GM12878 (cell line): ENCODE data around the gene ABCC5. TPM values are rescaled to one million over a fixed set of nuclear protein-coding genes. Genes with fewer than 3 reads are reported as not detected.

Source experiments
- ATAC-seq: fragments of 200-7000 bp; cut with Tn5 transposase; 3 replicates; pipeline ENCODE4 v1.9.1; 2020; ENCODE audit warnings: mild to moderate bottlenecking, moderate library complexity
- BruUV-seq: library from RNA; stranded (reverse); fragments of 400-500 nt; replicated peaks from 2 replicates; lab custom pipeline; 2021; lab: Mats Ljungman, UMichigan
- CTCF ChIA-PET: fragments of 300-600 bp; sonication (Branson Sonifier 250); formaldehyde crosslinking; extraction: SDS; loops from one replicate; lab custom pipeline; 2021; ENCODE audit warnings: inconsistent platforms; lab: Yijun Ruan, JAX
- POLR2A ChIA-PET: fragments of 350-600 bp; formaldehyde crosslinking; extraction: SDS; loops from one replicate; lab custom pipeline; 2021; ENCODE audit warnings: inconsistent platforms; lab: Charles Lee
- RAD21 ChIA-PET: fragments of 300-600 bp; sonication (Branson Sonifier 250); formaldehyde crosslinking; loops from one replicate; lab custom pipeline; 2023; ENCODE audit warnings: antibody characterized with exemption; ENCODE audit not compliant: unreplicated experiment; lab: Charles Lee
- SMC1A ChIA-PET: fragments of 300-600 bp; sonication (Branson Sonifier 250); formaldehyde crosslinking; loops from one replicate; lab custom pipeline; 2023; ENCODE audit not compliant: unreplicated experiment, uncharacterized antibody; lab: Charles Lee
- DNase-seq: peaks from one replicate; pipeline ENCODE4 v3.0.0-alpha.2; 2011; ENCODE audit warnings: low read depth, low spot score
- FAIRE-seq: peaks from 3 replicates; lab custom pipeline; 2011; peaks lifted over from hg19 to GRCh38; lab: Jason Lieb, UNC
- H2AFZ ChIP-seq: 2 replicates; pipeline ENCODE4 v1.6.0; 2011; ENCODE audit warnings: low read depth, low read length, control low read depth; ENCODE audit not compliant: control insufficient read depth
- H3K27ac ChIP-seq: 2 replicates; pipeline ENCODE4 v1.5.1; 2011; ENCODE audit warnings: control low read depth; ENCODE audit not compliant: control insufficient read depth, insufficient read depth
- H3K27me3 ChIP-seq, 2 experiments: replicated peaks in 1 of 2; 2 replicates each; pipeline versions ENCODE4 v1.6.0 to v1.6.1; 2011; ENCODE audit warnings: low read length in 1 of 2; ENCODE audit not compliant: control insufficient read depth in 2 of 2, insufficient read depth in 2 of 2
- H3K36me3 ChIP-seq, 2 experiments: 2 replicates each; pipeline ENCODE4 v1.5.1; 2011; ENCODE audit warnings: low read length in 1 of 2; ENCODE audit not compliant: control insufficient read depth in 2 of 2, insufficient read depth in 2 of 2
- H3K4me1 ChIP-seq: 2 replicates; pipeline ENCODE4 v1.6.1; 2011; ENCODE audit warnings: mild to moderate bottlenecking, low read length, moderate library complexity, mixed read lengths; ENCODE audit not compliant: control insufficient read depth, insufficient read depth
- H3K4me2 ChIP-seq: 2 replicates; pipeline ENCODE4 v1.6.0; 2011; ENCODE audit warnings: control low read depth; ENCODE audit not compliant: control insufficient read depth, insufficient read depth
- H3K4me3 ChIP-seq: fragments of 200-600 bp; sonication (generic); 2 replicates; pipeline ENCODE4 v1.5.1; 2016
- H3K79me2 ChIP-seq: 2 replicates; pipeline ENCODE4 v1.6.0; 2011; ENCODE audit warnings: low read length; ENCODE audit not compliant: control insufficient read depth, insufficient read depth
- H3K9ac ChIP-seq: 2 replicates; pipeline ENCODE4 v1.8.0; 2011; ENCODE audit warnings: low read length, control low read depth, mixed read lengths; ENCODE audit not compliant: control insufficient read depth, insufficient read depth
- H3K9me3 ChIP-seq: replicated peaks from 3 replicates; pipeline ENCODE4 v1.5.1; 2011; ENCODE audit warnings: mild to moderate bottlenecking, low read length; ENCODE audit not compliant: control insufficient read depth, insufficient read depth
- H4K20me1 ChIP-seq: 2 replicates; pipeline ENCODE4 v1.6.0; 2011; ENCODE audit not compliant: control insufficient read depth, insufficient read depth
- BHLHE40 ChIP-seq, 2 experiments: fragments of 450-650 bp in 1 of 2; IDR thresholded peaks; 2 replicates each; pipeline ENCODE4 v1.6.1; 2011 to 2017; ENCODE audit warnings: low read depth in 2 of 2, borderline replicate concordance in 1 of 2, improper control_type of control experiment in 1 of 2, low read length in 1 of 2, mild to moderate bottlenecking in 1 of 2
- CREB1 ChIP-seq: IDR thresholded peaks from 2 replicates; pipeline ENCODE4 v1.6.1; 2012; ENCODE audit warnings: low read depth, mild to moderate bottlenecking, inconsistent platforms
- EGR1 ChIP-seq, 2 experiments: IDR thresholded peaks; 1 replicate in 1 of 2; 2 replicates in 1 of 2; pipeline ENCODE4 v1.6.1; 2011 to 2012; ENCODE audit warnings: low read depth in 2 of 2, low read length in 2 of 2, borderline replicate concordance in 1 of 2, mild to moderate bottlenecking in 1 of 2, moderate library complexity in 1 of 2
- HDGF ChIP-seq: fragments of 450-650 bp; IDR thresholded peaks from 2 replicates; pipeline ENCODE4 v1.6.1; 2016; ENCODE audit warnings: antibody characterized with exemption
- NFYA ChIP-seq: IDR thresholded peaks from 2 replicates; pipeline ENCODE4 v1.6.1; 2011; ENCODE audit warnings: low read depth, mild to moderate bottlenecking, low read length, improper control_type of control experiment, borderline replicate concordance
- USF1 ChIP-seq: IDR thresholded peaks from 2 replicates; pipeline ENCODE4 v1.6.1; 2011; ENCODE audit warnings: borderline replicate concordance, low read depth, mild to moderate bottlenecking, moderate library complexity, mixed read lengths, low read length; ENCODE audit not compliant: insufficient read depth; ENCODE audit errors: extremely low read length
- USF2 ChIP-seq: IDR thresholded peaks from 2 replicates; pipeline ENCODE4 v1.6.1; 2011; ENCODE audit warnings: low read depth, low read length, improper control_type of control experiment, borderline replicate concordance
- ZBTB40 ChIP-seq: fragments of 450-650 bp; IDR thresholded peaks from 2 replicates; pipeline ENCODE4 v1.6.1; 2016; ENCODE audit warnings: mild to moderate bottlenecking, moderate library complexity, borderline replicate concordance
- ZNF274 ChIP-seq: IDR thresholded peaks from one replicate; pipeline ENCODE4 v1.8.0; 2011; ENCODE audit not compliant: insufficient read length, insufficient read depth
- WGBS: methylation state at CpG from one replicate; pipeline ENCODE4 v1.1.6; 2016; ENCODE audit warnings: low lambda C conversion rate; ENCODE audit not compliant: insufficient replicate concordance, insufficient coverage; ENCODE audit errors: missing lambda C conversion rate; 5-methylcytosine and 5-hydroxymethylcytosine counted together
- in situ Hi-C: fragments of 300-500 bp; cut with MboI; formaldehyde crosslinking; loops from 9 replicates; pipeline ENCODE4 v1.14.3; 2018; ENCODE audit warnings: mixed read lengths
- intact Hi-C: fragments of 100-400 bp; cut with micrococcal nuclease; formaldehyde crosslinking; loops from one replicate; pipeline ENCODE4 v1.14.2; 2022; ENCODE audit not compliant: unreplicated experiment
- polyA plus RNA-seq, 11 experiments: library from polyadenylated mRNA; depleted of rRNA in 4 of 11; unstranded in 6 of 11; stranded (reverse) in 5 of 11; fragments of >200 nt; fragmentation: Nextera tagmentation in 4 of 11; fragmentation: Illumina TruSeq in 1 of 11; extraction: Ambion mirVana in 4 of 11; extraction: Trizol in 1 of 11; gene quantifications; 1 replicate in 1 of 11; 2 replicates in 10 of 11; pipeline versions ENCODE4 v1.2.1 to v1.2.3, GENCODE V29; 2011 to 2016; ENCODE audit warnings: inconsistent platforms in 2 of 11, missing spikeins in 2 of 11, low read depth in 1 of 11
- total RNA-seq, 4 experiments: library from RNA; depleted of rRNA in 3 of 4; stranded (reverse); fragments of >200 nt in 3 of 4; fragmentation: Illumina TruSeq in 1 of 4; extraction: Trizol in 1 of 4; gene quantifications; 2 replicates each; pipeline versions ENCODE4 v1.2.1 to v1.2.3, GENCODE V29; 2013 to 2021
- TF ChIP-seq, protein P1 (sequence below): IDR thresholded peaks from 2 replicates; pipeline ENCODE4 v1.6.1; 2012; ENCODE audit warnings: mild to moderate bottlenecking, low read depth, low read length

The ABCC5 gene
- total and polyA plus RNA-seq, 10 of the 15 experiments (the other 5 are each of a cell fraction or from before 2014, with no cell fraction given), result 6.0 to 17.8 (median 9.7) TPM

- H4K20me1 ChIP-seq, result no peaks in the 10 kb centered on the region
- ChIA-PET CTCF (interaction anchor here (0.5 to 1.5 kb wide), 2 partner anchors 9 to 31 kb away, joined by 3 to 4 read pairs; no protein-coding TSS in a partner anchor), POLR2A (no interaction called here), RAD21 (interaction anchor here (0.7 kb wide), 1 partner anchor 9 kb away, joined by 4 read pairs; no protein-coding TSS in a partner anchor), SMC1A (interaction anchor here (1.4 kb wide), 1 partner anchor 10 kb away, joined by 4 read pairs; no protein-coding TSS in a partner anchor)
- in situ Hi-C loops (no loop called here), intact Hi-C loops (no loop called here)
- no peak overlapping the region for H3K9ac ChIP-seq
- DNase-seq (no peak), FAIRE-seq (no peak), ATAC-seq (no peak)
- no peaks in the 10 kb centered on the region for H3K79me2 ChIP-seq
- H3K4me3 ChIP-seq, result no peak overlapping the region
- no peaks in the 10 kb centered on the region for H3K27me3 ChIP-seq
- H3K9me3 ChIP-seq, result no peaks in the 10 kb centered on the region
- peaks cover 0 to 2% of the 10 kb centered on the region in 2 experiments; a peak in 1 of 4 replicates for H3K36me3 ChIP-seq
- 79% methylated on average over 16 of the region's 16 CpGs for WGBS
- H3K27ac ChIP-seq, result no peak overlapping the region
- H3K4me2 ChIP-seq, result no peak overlapping the region
- no peak overlapping the region for H2AFZ ChIP-seq
- H3K4me1 ChIP-seq, result no peaks in the 10 kb centered on the region
- BruUV-seq, result no TSS peak
- TF ChIP-seq HDGF (no peak), USF2 (no peak), EGR1 (IDR thresholded peaks at IDR 0.05; ENCODE audit: borderline replicate concordance in 1 of 2, low read depth in 2 of 2, low read length in 2 of 2) (no peak), BHLHE40 (IDR thresholded peaks at IDR 0.05; ENCODE audit: borderline replicate concordance in 1 of 2, low read depth in 2 of 2, low read length in 1 of 2) (no peak), ZNF274 (no peak), CREB1 (no peak), NFYA (no peak), USF1 (no peak), ZBTB40 (no peak)
- TF ChIP-seq, protein P1, sequence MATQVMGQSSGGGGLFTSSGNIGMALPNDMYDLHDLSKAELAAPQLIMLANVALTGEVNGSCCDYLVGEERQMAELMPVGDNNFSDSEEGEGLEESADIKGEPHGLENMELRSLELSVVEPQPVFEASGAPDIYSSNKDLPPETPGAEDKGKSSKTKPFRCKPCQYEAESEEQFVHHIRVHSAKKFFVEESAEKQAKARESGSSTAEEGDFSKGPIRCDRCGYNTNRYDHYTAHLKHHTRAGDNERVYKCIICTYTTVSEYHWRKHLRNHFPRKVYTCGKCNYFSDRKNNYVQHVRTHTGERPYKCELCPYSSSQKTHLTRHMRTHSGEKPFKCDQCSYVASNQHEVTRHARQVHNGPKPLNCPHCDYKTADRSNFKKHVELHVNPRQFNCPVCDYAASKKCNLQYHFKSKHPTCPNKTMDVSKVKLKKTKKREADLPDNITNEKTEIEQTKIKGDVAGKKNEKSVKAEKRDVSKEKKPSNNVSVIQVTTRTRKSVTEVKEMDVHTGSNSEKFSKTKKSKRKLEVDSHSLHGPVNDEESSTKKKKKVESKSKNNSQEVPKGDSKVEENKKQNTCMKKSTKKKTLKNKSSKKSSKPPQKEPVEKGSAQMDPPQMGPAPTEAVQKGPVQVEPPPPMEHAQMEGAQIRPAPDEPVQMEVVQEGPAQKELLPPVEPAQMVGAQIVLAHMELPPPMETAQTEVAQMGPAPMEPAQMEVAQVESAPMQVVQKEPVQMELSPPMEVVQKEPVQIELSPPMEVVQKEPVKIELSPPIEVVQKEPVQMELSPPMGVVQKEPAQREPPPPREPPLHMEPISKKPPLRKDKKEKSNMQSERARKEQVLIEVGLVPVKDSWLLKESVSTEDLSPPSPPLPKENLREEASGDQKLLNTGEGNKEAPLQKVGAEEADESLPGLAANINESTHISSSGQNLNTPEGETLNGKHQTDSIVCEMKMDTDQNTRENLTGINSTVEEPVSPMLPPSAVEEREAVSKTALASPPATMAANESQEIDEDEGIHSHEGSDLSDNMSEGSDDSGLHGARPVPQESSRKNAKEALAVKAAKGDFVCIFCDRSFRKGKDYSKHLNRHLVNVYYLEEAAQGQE, result no peak
Observed at GRCh38 chr3:183988216-183988790, 29.4 kb downstream of the ABCC5 start.
